ENCODE results near the gene S100A13.

S100A13 gene

DNA sequence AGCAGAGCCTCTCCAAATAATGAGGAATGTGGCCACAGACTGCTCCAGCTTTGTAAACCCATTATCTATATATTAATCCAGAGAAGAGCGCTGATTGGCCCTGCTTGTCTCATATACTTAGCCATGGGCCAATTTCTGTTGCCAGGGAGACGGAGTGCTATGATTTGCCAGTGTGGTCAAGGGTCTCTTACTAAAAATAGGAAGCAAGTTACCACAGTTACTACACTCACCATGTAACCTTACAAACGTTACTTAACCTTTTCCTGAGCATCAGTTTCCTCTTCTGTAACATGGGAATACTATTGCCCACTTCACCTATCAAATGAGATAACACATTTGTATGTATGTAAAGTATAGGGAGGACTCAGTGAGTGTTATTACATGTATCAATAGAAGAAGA is 54.0 kb downstream of the S100A13 start:
- TF ChIP-seq YY1 (IDR thresholded peaks at IDR 0.05; ENCODE audit: insufficient read depth, insufficient read length) (no peak), SUZ12 (IDR thresholded peaks at IDR 0.05; ENCODE audit: extremely low read depth, insufficient read depth, insufficient read length) (no peak), ZNF274 (IDR thresholded peaks at IDR 0.05; ENCODE audit: low read depth, low read length) (no peak)
- Histone ChIP-seq H3K9ac (ENCODE audit: insufficient read length, low read depth) (no peak overlapping the region), H3K9me3 (ENCODE audit: insufficient read depth, low read length) (peaks cover 21% of the 10 kb centered on the region; the same call in 1 of the 2 replicates), H3K27me3 (ENCODE audit: insufficient read depth, insufficient read length) (no peaks in the 10 kb centered on the region), H3K4me1 (ENCODE audit: insufficient read depth, insufficient read length) (peaks cover 3% of the 10 kb centered on the region), H3K4me3 (ENCODE audit: insufficient read length, low read depth) (no peak overlapping the region), H3K36me3 (ENCODE audit: insufficient read depth, insufficient read length, low read length) (no peaks in the 10 kb centered on the region)
- DNase-seq (ENCODE audit: low read depth, low spot score): no peak

DNA sequence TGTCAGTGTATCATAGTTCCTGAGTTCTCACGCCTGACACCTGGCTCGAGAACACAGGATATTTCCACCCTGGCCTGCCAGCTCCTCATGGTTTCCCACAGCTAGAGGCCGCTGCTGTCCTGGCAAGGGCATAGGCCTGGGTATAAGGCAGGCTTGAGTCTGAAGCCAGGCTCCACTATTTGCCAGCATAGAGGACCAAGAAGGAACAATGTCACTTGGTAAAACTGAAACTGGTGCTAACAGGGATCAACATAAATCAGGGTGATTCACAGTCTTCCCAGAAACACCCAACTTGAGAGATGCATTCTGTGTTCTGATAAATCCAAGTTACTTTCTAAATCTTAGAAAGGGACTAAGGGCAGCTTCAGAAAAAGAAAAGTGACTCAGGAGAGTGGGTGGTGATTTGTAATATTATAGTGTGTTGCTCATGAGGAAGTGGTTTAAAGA is 54.7 kb downstream of the S100A13 start:
- H3K36me3 ChIP-seq (ENCODE audit: insufficient read depth, insufficient read length, low read length): no peaks in the 10 kb centered on the region
- H3K27me3 ChIP-seq (ENCODE audit: insufficient read depth, insufficient read length): no peaks in the 10 kb centered on the region
- TF ChIP-seq YY1 (IDR thresholded peaks at IDR 0.05; ENCODE audit: insufficient read depth, insufficient read length): no peak
- no peak for TF ChIP-seq ZNF274 (IDR thresholded peaks at IDR 0.05; ENCODE audit: low read depth, low read length)
- TF ChIP-seq SUZ12 (IDR thresholded peaks at IDR 0.05; ENCODE audit: extremely low read depth, insufficient read depth, insufficient read length): no peak
- H3K4me1 ChIP-seq (ENCODE audit: insufficient read depth, insufficient read length): peaks cover 7% of the 10 kb centered on the region
- DNase-seq (ENCODE audit: low read depth, low spot score): no peak
- H3K9me3 ChIP-seq (ENCODE audit: insufficient read depth, low read length): peaks cover 21% of the 10 kb centered on the region; the same call in 1 of the 2 replicates
- no peak overlapping the region for H3K4me3 ChIP-seq (ENCODE audit: insufficient read length, low read depth)
- no peak overlapping the region for H3K9ac ChIP-seq (ENCODE audit: insufficient read length, low read depth)

DNA sequence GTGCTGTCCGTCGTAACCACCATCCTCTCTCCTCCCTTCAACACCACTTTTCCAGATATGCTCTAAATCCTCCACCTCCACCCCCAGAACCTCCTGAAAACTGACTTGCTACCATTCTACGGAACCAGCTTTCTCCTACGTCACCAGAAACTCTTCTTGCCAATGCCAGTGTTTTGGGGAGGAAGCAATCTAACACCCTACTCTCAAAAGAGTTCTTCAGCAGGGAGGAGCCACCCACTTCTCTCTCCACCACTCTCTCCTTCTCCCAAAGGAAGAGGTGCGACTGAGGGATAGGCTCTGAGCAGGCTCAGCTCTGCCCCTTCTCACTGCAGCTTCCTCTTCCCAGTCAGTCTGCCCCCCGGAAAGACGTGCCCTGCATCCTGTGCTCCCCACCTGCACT is 55.6 kb downstream of the S100A13 start:
- DNase-seq (ENCODE audit: low read depth, low spot score): no peak
- Histone ChIP-seq H3K9me3 (ENCODE audit: insufficient read depth, low read length) (peaks cover 21% of the 10 kb centered on the region; the same call in 1 of the 2 replicates), H3K4me3 (ENCODE audit: insufficient read length, low read depth) (no peak overlapping the region), H3K9ac (ENCODE audit: insufficient read length, low read depth) (no peak overlapping the region), H3K27me3 (ENCODE audit: insufficient read depth, insufficient read length) (no peaks in the 10 kb centered on the region), H3K36me3 (ENCODE audit: insufficient read depth, insufficient read length, low read length) (no peaks in the 10 kb centered on the region), H3K4me1 (ENCODE audit: insufficient read depth, insufficient read length) (peaks cover 13% of the 10 kb centered on the region)
- TF ChIP-seq SUZ12 (IDR thresholded peaks at IDR 0.05; ENCODE audit: extremely low read depth, insufficient read depth, insufficient read length): no peak
- TF ChIP-seq YY1 (IDR thresholded peaks at IDR 0.05; ENCODE audit: insufficient read depth, insufficient read length): no peak
- TF ChIP-seq ZNF274 (IDR thresholded peaks at IDR 0.05; ENCODE audit: low read depth, low read length): no peak

DNA sequence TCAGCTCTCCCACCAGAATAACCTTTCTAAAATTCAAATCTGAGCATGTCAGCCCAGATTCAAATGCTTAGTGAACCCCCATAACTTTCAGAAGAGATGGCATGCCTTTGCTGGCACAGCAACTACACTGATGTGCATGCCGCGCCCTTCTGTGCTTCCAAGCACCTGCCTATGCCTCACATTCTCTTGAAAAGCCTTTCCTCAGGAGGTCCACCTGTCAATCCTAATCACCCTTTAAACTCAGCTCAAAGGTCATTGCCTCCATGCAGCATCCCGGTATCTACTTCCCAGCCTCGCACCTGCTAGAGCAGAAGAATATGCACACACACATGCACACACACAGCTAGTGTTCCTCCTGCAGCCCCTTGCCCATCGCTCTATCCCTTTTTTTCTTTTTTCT is 56.4 kb downstream of the S100A13 start:
- Histone ChIP-seq H3K9me3 (ENCODE audit: insufficient read depth, low read length) (peaks cover 14% of the 10 kb centered on the region; the same call in 1 of the 2 replicates), H3K36me3 (ENCODE audit: insufficient read depth, insufficient read length, low read length) (no peaks in the 10 kb centered on the region), H3K9ac (ENCODE audit: insufficient read length, low read depth) (no peak overlapping the region), H3K4me1 (ENCODE audit: insufficient read depth, insufficient read length) (peaks cover 16% of the 10 kb centered on the region), H3K4me3 (ENCODE audit: insufficient read length, low read depth) (no peak overlapping the region), H3K27me3 (ENCODE audit: insufficient read depth, insufficient read length) (no peaks in the 10 kb centered on the region)
- no peak for DNase-seq (ENCODE audit: low read depth, low spot score)
- TF ChIP-seq YY1 (IDR thresholded peaks at IDR 0.05; ENCODE audit: insufficient read depth, insufficient read length): no peak
- TF ChIP-seq ZNF274 (IDR thresholded peaks at IDR 0.05; ENCODE audit: low read depth, low read length): no peak
- TF ChIP-seq SUZ12 (IDR thresholded peaks at IDR 0.05; ENCODE audit: extremely low read depth, insufficient read depth, insufficient read length): no peak

DNA sequence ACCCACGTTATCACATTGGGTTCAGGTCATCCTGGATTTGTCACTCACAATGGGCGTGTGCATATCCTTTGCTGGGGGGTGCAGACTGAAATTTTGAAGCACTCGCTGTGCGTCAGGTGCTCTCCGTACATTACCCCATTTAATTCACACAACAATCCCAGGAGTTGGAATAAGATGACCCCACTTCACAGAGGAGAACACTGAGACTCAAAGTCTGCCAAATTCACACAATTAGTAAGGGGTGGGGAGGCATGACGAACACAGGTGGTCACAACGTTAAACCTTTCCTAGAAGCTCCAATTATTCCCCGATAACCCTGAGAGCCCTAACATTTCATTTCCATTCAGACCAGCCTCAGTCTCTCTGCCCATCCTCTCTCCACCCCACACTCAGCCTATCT is 57.8 kb downstream of the S100A13 start:
- no peaks in the 10 kb centered on the region for H3K36me3 ChIP-seq (ENCODE audit: insufficient read depth, insufficient read length, low read length)
- peaks cover 24% of the 10 kb centered on the region for H3K4me1 ChIP-seq (ENCODE audit: insufficient read depth, insufficient read length)
- DNase-seq (ENCODE audit: low read depth, low spot score): no peak
- TF ChIP-seq SUZ12 (IDR thresholded peaks at IDR 0.05; ENCODE audit: extremely low read depth, insufficient read depth, insufficient read length): no peak
- TF ChIP-seq ZNF274 (IDR thresholded peaks at IDR 0.05; ENCODE audit: low read depth, low read length): no peak
- no peak for TF ChIP-seq YY1 (IDR thresholded peaks at IDR 0.05; ENCODE audit: insufficient read depth, insufficient read length)
- peaks cover 5% of the 10 kb centered on the region; the same call in 1 of the 2 replicates for H3K9me3 ChIP-seq (ENCODE audit: insufficient read depth, low read length)
- H3K4me3 ChIP-seq (ENCODE audit: insufficient read length, low read depth): no peak overlapping the region
- H3K27me3 ChIP-seq (ENCODE audit: insufficient read depth, insufficient read length): no peaks in the 10 kb centered on the region
- H3K9ac ChIP-seq (ENCODE audit: insufficient read length, low read depth): no peak overlapping the region
